Measurements from ENCODE around the gene SLC25A6.
"Not testable (repeated sequence)": the region's sequence is repeated elsewhere in the genome, so short reads cannot be mapped to it uniquely, and the experiment has no call there.

SLC25A6 gene

GRCh38 chrX:1412551-1413161, 20.7 kb upstream of the SLC25A6 start:
- DNase-seq, result no peak

- DNase-seq, result no peak
Measured at GRCh38 chrX:1411326-1411725, 19.4 kb upstream of the SLC25A6 start.

GRCh38 chrX:1407035-1407434, 15.1 kb upstream of the SLC25A6 start:
- no peak for DNase-seq

GRCh38 chrX:1405769-1406168, 13.9 kb upstream of the SLC25A6 start:
- DNase-seq, result not testable (repeated sequence)

- not testable (repeated sequence) for DNase-seq
Measured at GRCh38 chrX:1403867-1404266, 12.0 kb upstream of the SLC25A6 start.

- no peak for DNase-seq
Measured at GRCh38 chrX:1403228-1403627, 11.3 kb upstream of the SLC25A6 start.

- DNase-seq, result no peak
Measured at GRCh38 chrX:1401611-1402430, 9.9 kb upstream of the SLC25A6 start.

- no peak for DNase-seq
Measured at GRCh38 chrX:1400742-1401471, 9.0 kb upstream of the SLC25A6 start.

GRCh38 chrX:1400049-1400448, 8.1 kb upstream of the SLC25A6 start:
- no peak for DNase-seq

- DNase-seq, result no peak
Measured at GRCh38 chrX:1398431-1399340, 6.8 kb upstream of the SLC25A6 start.

- no peak for DNase-seq
Measured at GRCh38 chrX:1397441-1398270, 5.7 kb upstream of the SLC25A6 start.

- no peak for DNase-seq
Measured at GRCh38 chrX:1397001-1397400, 5.1 kb upstream of the SLC25A6 start.

- DNase-seq, result no peak
Measured at GRCh38 chrX:1395646-1396216, 3.8 kb upstream of the SLC25A6 start.

GRCh38 chrX:1394731-1395501, 3.0 kb upstream of the SLC25A6 start:
- no peak for DNase-seq

- DNase-seq, result no peak
Measured at GRCh38 chrX:1393871-1394615, 2.1 kb upstream of the SLC25A6 start.

- no peak for DNase-seq
Measured at GRCh38 chrX:1392376-1393068, 609 bp upstream of the SLC25A6 start.

GRCh38 chrX:1391370-1391706, 575 bp downstream of the SLC25A6 start:
- no peak for DNase-seq

GRCh38 chrX:1390621-1391369, 1.1 kb downstream of the SLC25A6 start:
- DNase-seq, result no peak

GRCh38 chrX:1389993-1390285, 2.0 kb downstream of the SLC25A6 start:
- no peak for DNase-seq
